Stimulated activated memory B cell treated with anti-CD40 and anti-IgM and Interleukin-4, amounts not matched to agents 10 μg/mL and 1 μg/mL and 100 μg/mL, for 72 hours (primary cell): ENCODE measurements around the gene MAPRE2.
A peak's percentile ranks its signal among the peaks of the same experiment; 100 is the strongest.

Experiments
- ATAC-seq: fragments of 150-1000 bp; cut with Tn5 transposase; 2 replicates; pipeline ENCODE4 v1.10.0; 2021
- H3K27ac Mint-ChIP-seq: one replicate; pipeline ENCODE4 v1.8.0; 2022; ENCODE audit warnings: mild to moderate bottlenecking, mixed read lengths
- H3K27me3 Mint-ChIP-seq: one replicate; pipeline ENCODE4 v1.8.0; 2022; ENCODE audit warnings: mixed read lengths
- H3K36me3 Mint-ChIP-seq: one replicate; pipeline ENCODE4 v1.8.0; 2022; ENCODE audit warnings: mixed read lengths
- H3K4me1 Mint-ChIP-seq: one replicate; pipeline ENCODE4 v1.8.0; 2022; ENCODE audit warnings: mixed read lengths
- H3K4me3 Mint-ChIP-seq: one replicate; pipeline ENCODE4 v1.8.0; 2022; ENCODE audit warnings: mild to moderate bottlenecking, moderate library complexity, mixed read lengths
- H3K9me3 Mint-ChIP-seq: one replicate; pipeline ENCODE4 v1.8.0; 2022; ENCODE audit warnings: mixed read lengths

The MAPRE2 gene

DNA sequence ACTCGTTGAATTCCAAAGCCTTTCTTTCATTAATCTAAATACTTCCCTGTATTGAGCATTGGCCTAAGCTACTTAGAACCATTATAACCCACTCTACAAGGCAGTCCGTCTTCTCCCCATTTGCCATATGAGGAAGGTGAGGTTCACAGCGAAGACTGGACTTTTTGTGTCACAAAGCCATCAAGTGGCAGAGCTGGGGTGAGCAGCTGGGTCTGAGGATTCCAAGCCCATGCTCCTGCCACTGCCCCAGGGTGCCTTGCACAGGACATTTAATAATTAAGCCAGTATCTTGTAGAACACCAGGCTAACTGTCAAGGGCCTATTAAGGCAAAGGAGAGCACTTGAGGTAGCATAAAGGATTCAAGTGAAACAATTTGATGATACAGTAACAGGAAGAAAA lies 130.8 kb downstream of the MAPRE2 start:
- no peak for ATAC-seq
- Mint-ChIP-seq H3K4me3 (no peak overlapping the region), H3K9me3 (peaks cover 10% of the 10 kb centered on the region), H3K27ac (peak overlapping the region; percentile 59), H3K4me1 (peaks cover 11% of the 10 kb centered on the region), H3K36me3 (peaks cover 6% of the 10 kb centered on the region), H3K27me3 (no peaks in the 10 kb centered on the region)

DNA sequence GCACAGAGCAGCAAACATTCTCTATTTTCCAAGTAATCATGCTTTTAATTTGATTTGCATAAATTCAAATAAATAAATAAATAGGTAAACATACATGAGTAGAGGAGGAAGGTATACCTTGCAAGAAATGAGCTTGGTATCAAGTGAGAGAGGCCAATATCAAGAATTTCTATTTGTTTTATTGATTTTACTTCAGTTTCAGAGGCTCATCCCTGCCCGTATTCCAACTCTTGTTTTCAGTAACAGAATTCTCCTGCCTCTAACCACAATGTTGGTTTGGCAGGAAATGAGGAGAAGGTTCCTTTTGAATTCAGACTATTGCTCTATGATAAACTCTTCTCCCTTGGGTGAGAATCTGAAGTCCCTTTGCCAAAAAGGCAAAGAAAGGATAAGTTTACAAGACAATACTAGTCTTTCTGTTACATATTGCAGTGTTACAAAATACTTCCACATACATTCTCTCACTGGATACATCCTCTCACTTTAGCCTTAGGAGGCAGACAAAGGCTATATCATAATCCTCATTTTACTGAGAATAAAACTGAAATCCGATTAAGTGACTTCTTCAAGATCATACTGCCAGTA lies 131.3 kb downstream of the MAPRE2 start:
- ATAC-seq = no peak
- Mint-ChIP-seq H3K36me3 (peaks cover 6% of the 10 kb centered on the region), H3K9me3 (peaks cover 11% of the 10 kb centered on the region), H3K4me1 (peaks cover 11% of the 10 kb centered on the region), H3K27ac (no peak overlapping the region), H3K27me3 (no peaks in the 10 kb centered on the region), H3K4me3 (no peak overlapping the region)

DNA sequence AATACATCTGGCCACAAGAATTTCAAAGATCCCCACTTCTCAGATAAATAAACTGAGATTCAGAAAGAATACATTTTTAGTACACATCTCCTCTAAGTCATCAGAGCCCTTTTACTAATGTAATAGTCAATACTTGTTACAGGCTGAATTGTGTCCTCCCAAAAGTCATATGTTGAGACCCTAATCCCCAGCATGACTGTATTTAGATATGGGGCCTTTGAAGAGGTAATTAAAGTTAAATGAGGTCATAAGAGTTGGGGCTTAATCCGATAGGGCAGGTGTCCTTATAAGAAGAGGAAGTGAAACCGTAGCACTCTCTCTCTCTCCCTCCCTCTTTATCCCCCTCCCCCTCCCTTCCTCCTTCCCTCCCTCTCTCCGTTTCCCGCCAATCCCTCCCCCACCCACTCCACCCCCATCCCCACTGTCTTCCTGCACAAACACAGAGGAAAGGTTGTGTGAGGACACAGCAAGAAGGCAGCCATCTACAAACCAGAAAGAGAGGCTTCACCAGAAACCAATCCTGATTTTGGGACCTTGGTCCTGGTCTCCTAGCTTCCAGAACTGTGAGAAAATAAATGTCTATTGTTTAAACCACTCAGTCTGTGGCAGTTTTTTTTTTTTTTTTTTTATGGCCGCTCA lies 133.0 kb downstream of the MAPRE2 start:
- Mint-ChIP-seq H3K4me1 (peaks cover 11% of the 10 kb centered on the region), H3K9me3 (peaks cover 11% of the 10 kb centered on the region), H3K27ac (no peak overlapping the region), H3K27me3 (no peaks in the 10 kb centered on the region), H3K4me3 (no peak overlapping the region), H3K36me3 (peaks cover 6% of the 10 kb centered on the region)
- peak; percentile 87 for ATAC-seq

DNA sequence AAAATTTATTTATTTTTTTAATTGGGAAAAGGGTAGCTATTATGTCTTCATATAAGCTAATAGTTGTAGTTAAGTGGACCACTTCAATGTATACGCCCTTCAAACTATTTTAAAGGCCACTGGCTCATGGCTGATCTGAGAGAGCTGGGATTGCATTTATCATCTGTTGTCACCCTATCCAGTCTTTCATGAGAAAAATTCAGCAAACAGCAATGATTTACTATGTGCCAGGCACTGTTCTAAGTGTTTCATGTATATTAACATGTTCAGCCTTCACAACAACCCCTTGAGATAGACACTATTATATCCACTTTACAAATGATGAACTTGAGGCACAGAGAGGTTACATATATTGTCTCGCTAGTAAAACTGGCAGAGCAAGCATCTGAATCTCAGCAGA lies 133.5 kb downstream of the MAPRE2 start:
- no peaks in the 10 kb centered on the region for H3K27me3 Mint-ChIP-seq
- no peak for ATAC-seq
- H3K36me3 Mint-ChIP-seq = peaks cover 6% of the 10 kb centered on the region
- H3K4me1 Mint-ChIP-seq = peaks cover 11% of the 10 kb centered on the region
- H3K9me3 Mint-ChIP-seq = peaks cover 11% of the 10 kb centered on the region
- H3K27ac Mint-ChIP-seq = no peak overlapping the region
- H3K4me3 Mint-ChIP-seq = no peak overlapping the region

DNA sequence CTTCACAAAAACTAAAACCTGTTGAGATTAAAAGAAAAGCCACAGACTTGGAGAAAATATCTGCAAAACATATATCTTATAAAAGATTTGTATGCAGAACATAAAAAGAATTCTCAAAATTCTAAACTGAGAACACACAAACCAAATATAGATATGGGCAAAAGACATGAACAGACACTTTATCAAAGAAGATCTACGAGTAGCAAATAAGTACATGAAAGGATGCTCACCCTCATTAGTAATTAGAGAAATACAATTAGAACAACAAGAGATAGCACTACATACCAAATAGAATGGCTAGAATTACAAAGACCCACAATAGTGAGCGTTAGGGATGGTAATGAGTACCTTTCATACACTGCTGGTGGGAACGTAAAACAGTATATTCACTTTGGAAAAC lies 135.7 kb downstream of the MAPRE2 start:
- H3K27me3 Mint-ChIP-seq = no peaks in the 10 kb centered on the region
- no peak for ATAC-seq
- H3K36me3 Mint-ChIP-seq = peaks cover 6% of the 10 kb centered on the region
- no peak overlapping the region for H3K27ac Mint-ChIP-seq
- no peak overlapping the region for H3K4me3 Mint-ChIP-seq
- H3K4me1 Mint-ChIP-seq = peaks cover 6% of the 10 kb centered on the region
- H3K9me3 Mint-ChIP-seq = peaks cover 8% of the 10 kb centered on the region

DNA sequence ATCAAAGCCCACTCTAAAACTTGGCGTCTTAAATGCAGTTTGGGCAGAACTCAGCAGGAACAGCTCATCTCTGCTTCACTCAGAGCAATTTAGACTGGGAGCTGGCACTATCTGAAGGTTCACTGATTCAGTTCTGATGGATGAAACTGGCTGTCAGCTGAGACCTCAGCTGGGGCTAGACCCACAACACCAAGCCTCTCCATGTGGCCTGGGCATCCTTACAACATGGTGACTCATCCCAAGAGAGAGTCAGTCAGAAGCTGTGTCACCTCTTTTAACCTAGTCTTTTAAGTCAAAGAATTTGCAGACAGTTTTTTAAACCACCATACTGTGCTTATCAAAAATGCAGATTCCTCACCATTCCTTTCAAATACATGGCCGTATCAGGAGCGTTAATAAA lies 137.0 kb downstream of the MAPRE2 start:
- H3K9me3 Mint-ChIP-seq = peaks cover 8% of the 10 kb centered on the region
- H3K4me1 Mint-ChIP-seq = peaks cover 6% of the 10 kb centered on the region
- no peak overlapping the region for H3K27ac Mint-ChIP-seq
- no peaks in the 10 kb centered on the region for H3K27me3 Mint-ChIP-seq
- ATAC-seq = no peak
- peaks cover 6% of the 10 kb centered on the region for H3K36me3 Mint-ChIP-seq
- H3K4me3 Mint-ChIP-seq = no peak overlapping the region

DNA sequence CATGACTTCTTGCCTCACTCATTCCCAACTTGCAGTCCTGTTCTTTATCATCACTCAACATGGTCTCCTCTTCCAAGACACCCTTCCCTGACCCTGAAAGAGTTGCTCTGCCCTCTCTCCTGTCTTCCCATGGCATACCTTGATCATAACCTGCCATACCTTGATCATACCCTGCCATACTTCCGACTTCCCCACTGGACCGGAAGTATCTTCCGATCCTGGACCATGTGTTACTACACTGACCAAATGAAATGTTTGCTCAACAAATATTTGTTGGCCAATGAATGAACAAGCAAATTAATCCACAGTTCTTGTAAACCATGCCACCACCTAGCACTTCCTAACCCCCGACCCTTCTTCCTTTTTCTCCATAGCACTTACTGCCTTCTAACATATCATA lies 138.7 kb downstream of the MAPRE2 start:
- H3K27ac Mint-ChIP-seq = no peak overlapping the region
- no peaks in the 10 kb centered on the region for H3K4me1 Mint-ChIP-seq
- H3K36me3 Mint-ChIP-seq = peaks cover 6% of the 10 kb centered on the region
- peaks cover 8% of the 10 kb centered on the region for H3K9me3 Mint-ChIP-seq
- H3K27me3 Mint-ChIP-seq = no peaks in the 10 kb centered on the region
- ATAC-seq = no peak
- H3K4me3 Mint-ChIP-seq = no peak overlapping the region

DNA sequence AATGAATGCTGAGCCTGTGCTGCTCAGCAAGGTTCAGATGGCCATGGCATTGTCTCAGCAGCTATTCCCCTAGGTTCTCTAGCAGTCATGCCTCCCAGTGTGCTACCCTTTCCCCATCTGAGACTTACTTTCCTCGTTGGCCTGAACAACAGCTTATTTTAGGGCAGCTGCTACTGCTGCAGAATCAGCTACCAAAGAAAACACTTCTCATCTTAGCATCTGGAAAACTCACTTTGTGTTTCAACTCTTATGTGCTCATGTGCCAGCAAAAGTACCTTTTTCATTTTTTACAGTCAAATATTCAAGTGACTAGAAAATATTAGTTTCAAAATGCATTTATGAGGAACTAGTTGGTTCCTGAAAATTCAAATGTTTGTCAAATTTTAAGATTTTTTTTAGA lies 139.2 kb downstream of the MAPRE2 start:
- ATAC-seq = no peak
- Mint-ChIP-seq H3K27me3 (no peaks in the 10 kb centered on the region), H3K36me3 (peaks cover 6% of the 10 kb centered on the region), H3K27ac (no peak overlapping the region), H3K4me1 (no peaks in the 10 kb centered on the region), H3K9me3 (peaks cover 8% of the 10 kb centered on the region), H3K4me3 (no peak overlapping the region)

DNA sequence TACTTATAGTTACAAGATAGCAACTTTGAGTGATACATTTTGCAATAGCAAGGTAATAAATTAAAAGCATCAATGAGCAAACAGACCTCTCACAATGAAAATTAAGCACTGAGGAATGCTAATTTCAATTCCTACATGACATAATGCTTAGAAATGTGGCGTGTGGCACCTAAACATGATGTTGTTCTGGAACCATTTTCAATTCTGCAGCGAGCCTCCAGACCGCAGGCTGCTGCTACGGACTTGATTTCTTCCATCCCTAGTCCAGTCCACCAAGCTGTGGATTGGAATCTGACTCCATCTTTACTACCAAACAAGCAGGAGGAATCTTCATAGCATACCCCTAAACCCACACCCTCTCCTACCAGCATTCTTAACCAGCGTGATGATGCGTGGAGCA lies 140.9 kb downstream of the MAPRE2 start:
- Mint-ChIP-seq H3K36me3 (no peaks in the 10 kb centered on the region), H3K27ac (peak overlapping the region; percentile 13), H3K4me1 (no peaks in the 10 kb centered on the region), H3K4me3 (no peak overlapping the region), H3K9me3 (no peaks in the 10 kb centered on the region), H3K27me3 (no peaks in the 10 kb centered on the region)
- ATAC-seq = no peak

DNA sequence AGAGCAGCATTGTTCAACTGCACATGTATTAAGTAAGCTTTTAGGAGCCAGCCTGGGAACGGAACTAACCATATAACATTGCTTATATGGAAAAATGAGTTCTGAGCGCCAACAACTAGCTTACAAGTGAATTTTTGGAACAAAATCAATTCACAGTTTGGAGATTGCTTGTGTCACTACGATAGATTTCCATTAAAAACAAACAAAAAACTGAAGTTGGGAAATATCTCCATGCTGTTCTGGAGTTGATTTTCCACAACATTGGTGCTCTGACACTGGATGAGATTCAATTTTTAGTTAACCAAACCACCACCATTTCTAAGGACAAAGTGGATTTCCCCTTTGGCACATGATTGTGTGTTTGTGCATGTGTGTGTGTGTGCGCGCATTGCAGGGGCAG lies 142.7 kb downstream of the MAPRE2 start:
- Mint-ChIP-seq H3K36me3 (no peaks in the 10 kb centered on the region), H3K4me3 (no peak overlapping the region), H3K27ac (no peak overlapping the region), H3K4me1 (no peaks in the 10 kb centered on the region), H3K9me3 (no peaks in the 10 kb centered on the region), H3K27me3 (no peaks in the 10 kb centered on the region)
- no peak for ATAC-seq

DNA sequence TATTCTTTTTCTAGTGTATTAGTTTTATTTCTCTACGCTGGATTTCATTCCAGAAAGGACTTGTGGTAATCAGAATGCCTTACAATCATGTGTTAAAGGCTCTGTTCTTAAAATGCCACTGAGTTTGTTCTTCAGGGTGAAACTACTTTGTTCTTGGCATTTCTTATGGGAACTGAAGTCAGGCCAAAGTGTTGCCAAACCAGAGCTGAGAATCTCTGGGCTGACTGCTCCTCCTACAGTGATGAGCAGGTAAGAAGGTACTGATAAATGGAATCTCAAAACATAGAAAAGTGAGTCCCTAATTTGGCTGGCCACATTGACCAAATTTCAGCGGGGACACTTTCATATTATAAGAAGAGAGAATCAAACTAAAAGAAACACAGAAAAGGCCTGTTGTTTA lies 144.6 kb downstream of the MAPRE2 start:
- Mint-ChIP-seq H3K27me3 (no peaks in the 10 kb centered on the region), H3K27ac (no peak overlapping the region), H3K4me1 (no peaks in the 10 kb centered on the region), H3K36me3 (no peaks in the 10 kb centered on the region), H3K4me3 (no peak overlapping the region), H3K9me3 (no peaks in the 10 kb centered on the region)
- ATAC-seq = no peak

DNA sequence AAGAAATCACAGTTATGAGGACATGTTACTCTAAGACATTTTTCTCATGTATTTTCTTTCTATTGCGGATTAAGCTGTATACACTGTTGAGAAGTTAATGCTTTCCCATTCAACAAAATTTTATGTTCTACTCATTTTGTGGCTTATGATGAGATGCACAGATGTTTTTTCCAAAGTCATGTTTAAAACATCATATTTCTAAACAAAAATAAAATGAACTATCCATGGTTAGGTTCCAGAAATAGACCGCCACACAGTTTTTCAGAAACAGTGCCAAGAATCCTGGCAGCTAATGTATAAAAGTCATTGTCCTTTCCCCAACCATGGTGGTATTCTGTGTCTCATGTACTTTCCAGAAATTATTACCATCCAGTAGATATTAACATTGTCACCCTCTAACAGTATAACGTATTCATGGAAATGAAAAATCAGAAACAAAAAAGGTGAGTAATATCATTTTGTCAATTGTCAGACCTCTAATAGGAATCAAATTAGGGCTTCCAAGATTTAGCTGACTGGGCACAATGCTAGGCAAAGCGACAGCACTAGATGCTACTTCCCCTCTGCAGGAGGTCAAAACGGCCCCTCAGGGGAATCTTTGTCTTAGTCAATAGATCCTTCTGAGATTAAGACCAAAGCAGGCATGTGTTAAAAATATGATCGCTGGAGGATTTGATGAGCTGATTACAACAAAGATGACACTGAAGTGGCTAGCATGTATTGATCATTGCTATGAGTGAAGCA lies 145.2 kb downstream of the MAPRE2 start:
- Mint-ChIP-seq H3K9me3 (no peaks in the 10 kb centered on the region), H3K36me3 (no peaks in the 10 kb centered on the region), H3K4me1 (peaks cover 1% of the 10 kb centered on the region), H3K4me3 (no peak overlapping the region), H3K27ac (no peak overlapping the region), H3K27me3 (no peaks in the 10 kb centered on the region)
- no peak for ATAC-seq

DNA sequence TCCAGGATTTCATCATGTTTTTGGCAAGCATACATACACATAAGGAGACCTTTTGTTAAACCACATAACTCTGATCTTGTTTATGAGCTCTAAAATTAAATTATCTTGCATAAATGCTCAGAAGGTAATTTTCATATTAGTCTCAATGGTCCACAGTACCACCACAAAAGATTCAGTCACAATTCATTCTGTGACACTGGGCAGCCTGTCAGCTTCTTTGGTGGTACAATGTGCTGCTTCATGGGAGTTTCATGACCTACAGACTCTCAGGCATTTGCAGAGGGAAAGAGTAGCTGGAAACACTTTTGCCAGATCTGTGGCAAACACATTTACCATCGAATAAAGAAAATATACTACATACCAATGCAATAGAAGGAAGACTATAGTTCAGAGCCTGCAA lies 148.3 kb downstream of the MAPRE2 start:
- ATAC-seq = no peak
- Mint-ChIP-seq H3K27ac (no peak overlapping the region), H3K36me3 (no peaks in the 10 kb centered on the region), H3K9me3 (no peaks in the 10 kb centered on the region), H3K27me3 (no peaks in the 10 kb centered on the region), H3K4me1 (peaks cover 4% of the 10 kb centered on the region), H3K4me3 (no peak overlapping the region)

DNA sequence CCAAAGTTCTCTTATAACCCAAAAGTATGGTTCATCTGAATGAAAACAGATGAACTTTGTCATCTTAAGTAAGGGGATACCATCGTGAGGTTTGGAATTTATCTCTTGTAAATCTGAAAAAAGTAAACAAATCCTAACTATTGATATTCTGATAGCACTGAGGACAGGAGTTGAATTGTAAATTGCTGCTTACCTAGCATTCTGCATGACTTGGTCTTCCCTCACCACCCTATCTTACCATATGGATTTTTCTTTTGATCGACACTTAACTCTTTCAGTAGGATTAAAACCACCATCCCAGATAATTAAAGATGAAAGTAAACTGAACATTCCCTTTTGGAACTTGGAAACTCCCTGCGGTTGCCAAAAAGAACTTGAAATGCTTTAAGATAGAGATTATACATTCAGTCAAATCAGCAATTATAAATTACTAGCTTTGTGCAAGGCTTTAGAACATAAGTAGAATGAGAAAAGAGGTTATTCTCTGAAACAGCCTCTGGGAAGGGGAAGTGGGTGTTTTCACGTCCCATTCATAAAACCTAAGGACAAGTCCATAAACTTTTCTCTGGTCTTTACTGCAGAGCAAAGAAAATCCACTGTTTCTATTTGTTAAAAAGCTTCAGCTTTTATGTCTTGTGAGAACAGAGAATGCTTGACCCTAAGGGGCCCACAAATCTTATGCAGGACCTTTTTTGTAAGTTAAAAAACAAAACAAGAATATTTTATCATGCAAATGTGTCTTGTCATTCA lies 149.9 kb downstream of the MAPRE2 start:
- Mint-ChIP-seq H3K4me1 (peaks cover 4% of the 10 kb centered on the region), H3K4me3 (no peak overlapping the region), H3K27me3 (no peaks in the 10 kb centered on the region), H3K9me3 (no peaks in the 10 kb centered on the region), H3K27ac (no peak overlapping the region), H3K36me3 (no peaks in the 10 kb centered on the region)
- no peak for ATAC-seq

DNA sequence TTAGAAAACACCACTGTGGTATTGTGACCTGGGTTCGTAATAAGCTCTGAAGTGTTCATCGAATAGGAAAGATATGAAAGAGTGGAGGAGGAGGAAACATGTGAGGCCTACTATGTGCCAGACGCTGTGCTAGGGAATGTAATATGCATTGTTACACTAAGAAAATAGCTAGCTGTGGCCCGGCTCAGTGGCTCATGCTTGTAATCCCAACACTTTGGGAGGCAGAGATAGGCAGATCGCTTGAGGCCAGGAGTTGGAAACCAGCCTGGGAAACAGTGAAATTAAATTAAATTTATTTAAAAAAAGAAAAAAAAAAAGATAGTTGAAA lies 150.4 kb downstream of the MAPRE2 start:
- Mint-ChIP-seq H3K4me1 (peaks cover 4% of the 10 kb centered on the region), H3K9me3 (no peaks in the 10 kb centered on the region), H3K4me3 (no peak overlapping the region), H3K27me3 (no peaks in the 10 kb centered on the region), H3K36me3 (no peaks in the 10 kb centered on the region), H3K27ac (no peak overlapping the region)
- ATAC-seq = no peak

DNA sequence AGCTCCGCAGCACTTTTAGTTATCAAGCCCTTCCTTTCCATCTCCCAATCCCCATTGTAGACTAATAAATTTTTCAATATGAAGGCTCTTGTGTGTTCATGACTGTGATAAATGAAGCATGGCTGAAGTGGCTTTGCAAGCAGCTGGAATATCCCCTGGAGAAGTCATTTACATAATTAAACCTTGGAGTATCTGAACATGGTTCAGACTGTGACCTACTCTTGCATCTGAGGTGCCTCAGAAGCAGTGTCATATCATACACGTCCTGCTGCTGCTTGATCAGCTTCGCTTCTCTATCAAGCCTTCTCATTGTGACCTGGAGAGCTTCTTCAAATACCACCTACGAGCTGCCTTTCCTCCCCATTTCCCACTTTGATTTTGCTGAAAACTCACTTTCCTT lies 151.2 kb downstream of the MAPRE2 start:
- no peaks in the 10 kb centered on the region for H3K9me3 Mint-ChIP-seq
- H3K4me3 Mint-ChIP-seq = no peak overlapping the region
- H3K4me1 Mint-ChIP-seq = peaks cover 4% of the 10 kb centered on the region
- ATAC-seq = no peak
- H3K27ac Mint-ChIP-seq = no peak overlapping the region
- no peaks in the 10 kb centered on the region for H3K27me3 Mint-ChIP-seq
- H3K36me3 Mint-ChIP-seq = no peaks in the 10 kb centered on the region
